ENCODE results near the gene MAF. TPM values are rescaled to one million over a fixed set of nuclear protein-coding genes. Genes with fewer than 3 reads are reported as not detected.

MAF gene
- total RNA-seq, 4 donors from 2014 or later: 11.0 to 92.6 (median 26.3) TPM

GRCh38 chr16:79634298-79634697 lies 33.8 kb upstream of the MAF start:
- Histone ChIP-seq H3K27ac (no peak overlapping the region), H3K27me3 (no peaks in the 10 kb centered on the region), H3K4me1 (no peaks in the 10 kb centered on the region), H3K36me3 (no peaks in the 10 kb centered on the region), H3K9me3 (no peaks in the 10 kb centered on the region), H3K4me3 (no peak overlapping the region)
- no peak for TF ChIP-seq CTCF (IDR thresholded peaks at IDR 0.05)
- no peak for TF ChIP-seq POLR2A (IDR thresholded peaks at IDR 0.05)
- no peak for DNase-seq
- intact Hi-C loops (cut with DNase I; ENCODE audit: low total_unique reads): no loop called here

- DNase-seq: peak in 1 of 2 donors; percentile 20
- no peak overlapping the region for H3K27ac ChIP-seq
- TF ChIP-seq CTCF (IDR thresholded peaks at IDR 0.05): no peak
- no peak for TF ChIP-seq POLR2A (IDR thresholded peaks at IDR 0.05)
- H3K9me3 ChIP-seq: no peaks in the 10 kb centered on the region
- no peaks in the 10 kb centered on the region for H3K27me3 ChIP-seq
- H3K4me1 ChIP-seq: no peaks in the 10 kb centered on the region
- H3K36me3 ChIP-seq: no peaks in the 10 kb centered on the region
- intact Hi-C loops (cut with DNase I; ENCODE audit: low total_unique reads): no loop called here
- H3K4me3 ChIP-seq: no peak overlapping the region
Measured at GRCh38 chr16:79632289-79632688, 31.8 kb upstream of the MAF start.

- no peak for TF ChIP-seq POLR2A (IDR thresholded peaks at IDR 0.05)
- no peak for TF ChIP-seq CTCF (IDR thresholded peaks at IDR 0.05)
- Histone ChIP-seq H3K36me3 (no peaks in the 10 kb centered on the region), H3K4me3 (no peak overlapping the region), H3K4me1 (no peaks in the 10 kb centered on the region), H3K9me3 (no peaks in the 10 kb centered on the region), H3K27me3 (no peaks in the 10 kb centered on the region), H3K27ac (no peak overlapping the region)
- no peak for DNase-seq
- intact Hi-C loops (cut with DNase I; ENCODE audit: low total_unique reads): no loop called here
Measured at GRCh38 chr16:79628988-79629387, 28.5 kb upstream of the MAF start.

GRCh38 chr16:79628501-79628975 lies 28.0 kb upstream of the MAF start:
- Histone ChIP-seq H3K27ac (no peak overlapping the region), H3K4me3 (no peak overlapping the region), H3K4me1 (no peaks in the 10 kb centered on the region), H3K36me3 (no peaks in the 10 kb centered on the region), H3K27me3 (no peaks in the 10 kb centered on the region), H3K9me3 (no peaks in the 10 kb centered on the region)
- no peak for TF ChIP-seq CTCF (IDR thresholded peaks at IDR 0.05)
- no peak for TF ChIP-seq POLR2A (IDR thresholded peaks at IDR 0.05)
- DNase-seq: no peak
- intact Hi-C loops (cut with DNase I; ENCODE audit: low total_unique reads): no loop called here

- intact Hi-C loops (cut with DNase I; ENCODE audit: low total_unique reads): no loop called here
- DNase-seq: no peak
Measured at GRCh38 chr16:79627092-79627491, 26.6 kb upstream of the MAF start.

More at GRCh38 chr16:79627092-79627491, 26.6 kb upstream of the MAF start:
- no peak overlapping the region for H3K27ac ChIP-seq
- no peak for TF ChIP-seq CTCF (IDR thresholded peaks at IDR 0.05)
- H3K9me3 ChIP-seq: no peaks in the 10 kb centered on the region
- no peaks in the 10 kb centered on the region for H3K4me1 ChIP-seq
- H3K27me3 ChIP-seq: no peaks in the 10 kb centered on the region
- no peak overlapping the region for H3K4me3 ChIP-seq
- H3K36me3 ChIP-seq: no peaks in the 10 kb centered on the region
